ENCODE measurements around the gene SPA17.

SPA17 gene

GRCh38 chr11:124635932-124636331 lies 37.8 kb upstream of the SPA17 start:
- Mint-ChIP-seq H3K4me1 (no peaks in the 10 kb centered on the region), H3K27ac (no peak overlapping the region), H3K9me3 (no peaks in the 10 kb centered on the region), H3K4me3 (no peak overlapping the region), H3K27me3 (ENCODE audit: low read depth, poor library complexity) (no peaks in the 10 kb centered on the region), H3K36me3 (ENCODE audit: low read depth) (peaks cover 54% of the 10 kb centered on the region)
- no peak for TF ChIP-seq CTCF (IDR thresholded peaks at IDR 0.05)
- DNase-seq, result no peak

GRCh38 chr11:124638500-124638899 lies 35.2 kb upstream of the SPA17 start:
- H3K27me3 Mint-ChIP-seq (ENCODE audit: low read depth, poor library complexity), result no peaks in the 10 kb centered on the region
- H3K27ac Mint-ChIP-seq, result no peak overlapping the region
- H3K9me3 Mint-ChIP-seq, result no peaks in the 10 kb centered on the region
- no peak for TF ChIP-seq CTCF (IDR thresholded peaks at IDR 0.05)
- no peak overlapping the region for H3K4me3 Mint-ChIP-seq
- H3K4me1 Mint-ChIP-seq, result no peaks in the 10 kb centered on the region
- no peak for DNase-seq
- H3K36me3 Mint-ChIP-seq (ENCODE audit: low read depth), result peaks cover 30% of the 10 kb centered on the region

- Mint-ChIP-seq H3K27ac (no peak overlapping the region), H3K27me3 (ENCODE audit: low read depth, poor library complexity) (no peaks in the 10 kb centered on the region), H3K36me3 (ENCODE audit: low read depth) (peaks cover 23% of the 10 kb centered on the region), H3K4me3 (no peak overlapping the region), H3K4me1 (no peaks in the 10 kb centered on the region), H3K9me3 (no peaks in the 10 kb centered on the region)
- no peak for DNase-seq
- no peak for TF ChIP-seq CTCF (IDR thresholded peaks at IDR 0.05)
Observed at GRCh38 chr11:124639186-124639585, 34.5 kb upstream of the SPA17 start.

GRCh38 chr11:124640666-124641065 lies 33.0 kb upstream of the SPA17 start:
- no peak overlapping the region for H3K27ac Mint-ChIP-seq
- H3K4me3 Mint-ChIP-seq, result no peak overlapping the region
- DNase-seq, result no peak
- no peak for TF ChIP-seq CTCF (IDR thresholded peaks at IDR 0.05)
- peaks cover 22% of the 10 kb centered on the region for H3K36me3 Mint-ChIP-seq (ENCODE audit: low read depth)
- no peaks in the 10 kb centered on the region for H3K9me3 Mint-ChIP-seq
- no peaks in the 10 kb centered on the region for H3K27me3 Mint-ChIP-seq (ENCODE audit: low read depth, poor library complexity)
- peaks cover 5% of the 10 kb centered on the region for H3K4me1 Mint-ChIP-seq

- DNase-seq, result no peak
- H3K36me3 Mint-ChIP-seq (ENCODE audit: low read depth), result peaks cover 10% of the 10 kb centered on the region
- H3K4me1 Mint-ChIP-seq, result peaks cover 5% of the 10 kb centered on the region
- H3K27ac Mint-ChIP-seq, result no peak overlapping the region
- H3K9me3 Mint-ChIP-seq, result no peaks in the 10 kb centered on the region
- H3K27me3 Mint-ChIP-seq (ENCODE audit: low read depth, poor library complexity), result peaks cover 11% of the 10 kb centered on the region
- H3K4me3 Mint-ChIP-seq, result no peak overlapping the region
- no peak for TF ChIP-seq CTCF (IDR thresholded peaks at IDR 0.05)
Observed at GRCh38 chr11:124642628-124643027, 31.1 kb upstream of the SPA17 start.

- Mint-ChIP-seq H3K36me3 (ENCODE audit: low read depth) (peaks cover 6% of the 10 kb centered on the region), H3K4me3 (no peak overlapping the region), H3K27ac (no peak overlapping the region), H3K9me3 (no peaks in the 10 kb centered on the region), H3K27me3 (ENCODE audit: low read depth, poor library complexity) (peaks cover 14% of the 10 kb centered on the region), H3K4me1 (peaks cover 5% of the 10 kb centered on the region)
- no peak for DNase-seq
- no peak for TF ChIP-seq CTCF (IDR thresholded peaks at IDR 0.05)
Observed at GRCh38 chr11:124643042-124643604, 30.6 kb upstream of the SPA17 start.

Data from nephron progenitor cell (in vitro differentiated cells).